K562 (cell line): Measurements from ENCODE around the gene CALY. TPM values are rescaled to one million over a fixed set of nuclear protein-coding genes. Genes with fewer than 3 reads are reported as not detected.
A peak's percentile ranks its signal among the peaks of the same experiment; 100 is the strongest.

Experiments
- ATAC-seq: fragments of 200-7000 bp; cut with Tn5 transposase; 3 replicates; pipeline ENCODE4 v1.9.1; 2020; ENCODE audit warnings: moderate library complexity
- BruUV-seq: library from RNA; stranded (reverse); fragments of 400-500 nt; replicated peaks from 2 replicates; lab custom pipeline; 2021; lab: Mats Ljungman, UMichigan
- CTCF ChIA-PET: fragments of 300-600 bp; formaldehyde crosslinking; extraction: SDS; loops from one replicate; lab custom pipeline; 2021; ENCODE audit warnings: low intra/inter-chr PET ratio; lab: Yijun Ruan, JAX
- POLR2A ChIA-PET: fragments of 300-600, 350-650 bp; sonication (Branson Sonifier 250); formaldehyde crosslinking; extraction: SDS; loops from one replicate; lab custom pipeline; 2021; ENCODE audit warnings: antibody characterized with exemption, inconsistent platforms; lab: Yijun Ruan, JAX
- DNase-seq, 4 experiments: peaks; one replicate each; pipeline versions ENCODE4 v3.0.0 to v3.0.0-alpha.2; 2011 to 2018; ENCODE audit warnings: low spot score in 3 of 4, mixed read lengths in 3 of 4; ENCODE audit errors: extremely low read depth in 1 of 4
- FAIRE-seq: peaks from 2 replicates; lab custom pipeline; 2011; peaks lifted over from hg19 to GRCh38; lab: Jason Lieb, UNC
- H2AFZ ChIP-seq: 2 replicates; pipeline ENCODE4 v1.6.0; 2011; ENCODE audit warnings: low read depth, low read length, control low read depth, inconsistent platforms
- H3K27ac ChIP-seq: fragments of 200-600 bp; 3 replicates; pipeline ENCODE4 v1.8.0; 2011; ENCODE audit warnings: low read depth, mild to moderate bottlenecking, control low read depth, inconsistent platforms, low read length, moderate library complexity, mixed read lengths; ENCODE audit errors: extremely low read depth
- H3K27me3 ChIP-seq, 2 experiments: fragments of 300-600 bp in 1 of 2; 2 replicates in 1 of 2; 3 replicates in 1 of 2; pipeline versions ENCODE4 v1.6.0 to v1.8.0; 2011; ENCODE audit warnings: inconsistent platforms in 2 of 2, low read length in 2 of 2, mild to moderate bottlenecking in 1 of 2, mixed read lengths in 1 of 2, moderate library complexity in 1 of 2; ENCODE audit not compliant: control insufficient read depth in 2 of 2, insufficient read depth in 2 of 2
- H3K36me3 ChIP-seq: fragments of 300-600 bp; 3 replicates; pipeline ENCODE4 v1.8.0; 2011; ENCODE audit warnings: mild to moderate bottlenecking, low read length, inconsistent platforms; ENCODE audit not compliant: control insufficient read depth, insufficient read depth
- H3K4me1 ChIP-seq, 2 experiments: fragments of 200-600 bp in 1 of 2; replicated peaks in 1 of 2; 2 replicates in 1 of 2; 3 replicates in 1 of 2; pipeline versions ENCODE4 v1.5.1 to v1.8.0; 2011; ENCODE audit warnings: inconsistent platforms in 2 of 2, low read length in 2 of 2, mild to moderate bottlenecking in 1 of 2, mixed read lengths in 1 of 2, moderate library complexity in 1 of 2; ENCODE audit not compliant: control insufficient read depth in 2 of 2, insufficient read depth in 2 of 2
- H3K4me2 ChIP-seq: 2 replicates; pipeline ENCODE4 v1.6.1; 2011; ENCODE audit warnings: low read length, control low read depth, inconsistent platforms, mixed read lengths; ENCODE audit not compliant: insufficient read depth
- H3K4me3 ChIP-seq: fragments of 200-600 bp; sonication (generic), shearing (Covaris generic); 2 replicates; pipeline ENCODE4 v1.5.1; 2016; ENCODE audit warnings: control low read depth, inconsistent platforms
- H3K79me2 ChIP-seq: fragments of 200-600 bp; 3 replicates; pipeline ENCODE4 v1.8.0; 2011; ENCODE audit warnings: low read length, inconsistent platforms; ENCODE audit not compliant: control insufficient read depth, insufficient read depth
- H3K9ac ChIP-seq, 2 experiments: 2 replicates each; pipeline versions ENCODE4 v1.6.0 to v1.6.1; 2011; ENCODE audit warnings: low read depth in 2 of 2, low read length in 2 of 2, control low read depth in 1 of 2, inconsistent platforms in 1 of 2, mild to moderate bottlenecking in 1 of 2, mixed read lengths in 1 of 2; ENCODE audit not compliant: insufficient read depth in 1 of 2
- H3K9me1 ChIP-seq: one replicate; pipeline ENCODE4 v1.6.0; 2011; ENCODE audit warnings: inconsistent platforms, mild to moderate bottlenecking, low read length, moderate library complexity; ENCODE audit not compliant: control insufficient read depth, insufficient read depth
- H3K9me3 ChIP-seq: replicated peaks from 2 replicates; pipeline ENCODE4 v1.5.1; 2011; ENCODE audit warnings: low read depth, low read length, inconsistent platforms; ENCODE audit not compliant: control insufficient read depth, insufficient read depth
- H4K20me1 ChIP-seq: replicated peaks from 2 replicates; pipeline ENCODE4 v1.6.1; 2011; ENCODE audit warnings: low read length, inconsistent platforms, mixed read lengths; ENCODE audit not compliant: control insufficient read depth, insufficient read depth
- BCL6 ChIP-seq: fragments of 250-450 bp; sonication (Bioruptor Pico); IDR thresholded peaks from 2 replicates; pipeline ENCODE4 v1.4.0; 2020
- KDM5B ChIP-seq: fragments of 200-600 bp; sonication (generic); IDR thresholded peaks from 2 replicates; pipeline ENCODE4 v1.6.1; 2012; ENCODE audit warnings: low read depth, mild to moderate bottlenecking, moderate library complexity, low read length, control low read depth, inconsistent platforms; ENCODE audit not compliant: insufficient replicate concordance
- POLR2A ChIP-seq: fragments of 450-650 bp; conservative IDR thresholded peaks from 2 replicates; pipeline ENCODE4 v1.6.1; 2016
- POLR2G ChIP-seq: fragments of 200-400 bp; formaldehyde crosslinking; IDR thresholded peaks from 2 replicates; pipeline ENCODE4 v1.6.1; 2017; ENCODE audit warnings: low read depth, mild to moderate bottlenecking, antibody characterized with exemption, low read length, moderate library complexity
- PRPF4 ChIP-seq: fragments of 200-400 bp; formaldehyde crosslinking; IDR thresholded peaks from one replicate; pipeline ENCODE4 v1.6.1; 2017; ENCODE audit warnings: low read length, low read depth, mild to moderate bottlenecking; ENCODE audit not compliant: insufficient read depth, poor library complexity, severe bottlenecking
- SUPT5H ChIP-seq: fragments of 450-650 bp; IDR thresholded peaks from 2 replicates; pipeline ENCODE4 v1.6.1; 2016
- ZNF263 ChIP-seq: sonication (generic); formaldehyde crosslinking; IDR thresholded peaks from 2 replicates; pipeline ENCODE4 v1.8.0; 2022; ENCODE audit warnings: mild to moderate bottlenecking, missing genetic modification reagents, borderline replicate concordance
- ZNF408 ChIP-seq: fragments of 250-450 bp; sonication (Bioruptor Pico); IDR thresholded peaks from 2 replicates; pipeline ENCODE4 v1.4.0; 2020; ENCODE audit warnings: low read depth, mild to moderate bottlenecking, moderate library complexity
- WGBS: fragments of 100-300 bp; shearing (Covaris generic); methylation state at CpG from one replicate; pipeline ENCODE4 v1.1.6; 2016; ENCODE audit warnings: low coverage, mixed read lengths; ENCODE audit not compliant: insufficient coverage; ENCODE audit errors: missing lambda C conversion rate; 5-methylcytosine and 5-hydroxymethylcytosine counted together
- in situ Hi-C: fragments of 300-500 bp; cut with MboI; formaldehyde crosslinking; loops from 4 replicates; pipeline ENCODE4 v1.15.0; 2018; ENCODE audit warnings: inconsistent platforms, mixed read lengths
- intact Hi-C: fragments of 100-400 bp; cut with micrococcal nuclease; formaldehyde crosslinking; loops from 2 replicates; pipeline ENCODE4 v1.14.2; 2022
- polyA plus RNA-seq, 8 experiments: library from polyadenylated mRNA; depleted of rRNA in 4 of 8; stranded (reverse) in 5 of 8; unstranded in 3 of 8; fragments of >200 nt; fragmentation: Nextera tagmentation in 2 of 8; fragmentation: Illumina TruSeq in 1 of 8; extraction: Ambion mirVana in 2 of 8; extraction: Trizol in 1 of 8; gene quantifications; 2 replicates each; pipeline versions ENCODE4 v1.2.1 to v1.2.3, GENCODE V29; 2011 to 2014; ENCODE audit warnings: inconsistent platforms in 1 of 8, missing spikeins in 1 of 8
- total RNA-seq, 7 experiments: library from RNA; depleted of rRNA in 6 of 7; stranded (reverse); fragments of >200 nt in 6 of 7; fragmentation: Illumina TruSeq in 2 of 7; extraction: Trizol in 2 of 7; gene quantifications; 2 replicates each; pipeline versions ENCODE4 v1.2.1 to v1.2.3, GENCODE V29; 2011 to 2021; ENCODE audit warnings: low replicate concordance in 1 of 7
- TF ChIP-seq, protein P1 (sequence below), 3 experiments: fragments of 200-800 bp in 1 of 3; sonication (Bioruptor generic) in 1 of 3; sonication (generic) in 1 of 3; formaldehyde crosslinking in 1 of 3; IDR thresholded peaks; 2 replicates each; pipeline versions ENCODE4 v1.6.1 to v1.8.0; 2016 to 2022; ENCODE audit warnings: mild to moderate bottlenecking in 2 of 3, missing compliant biosample characterization in 2 of 3, missing genetic modification characterization in 2 of 3, missing genetic modification reagents in 1 of 3
- TF ChIP-seq, protein P2 (sequence below): fragments of 450-650 bp; conservative IDR thresholded peaks from 2 replicates; pipeline ENCODE4 v1.6.1; 2016; ENCODE audit warnings: missing genetic modification characterization, low read depth, mild to moderate bottlenecking, control low read depth, missing compliant biosample characterization
- TF ChIP-seq, protein P3 (sequence below): sonication (generic); formaldehyde crosslinking; IDR thresholded peaks from 2 replicates; pipeline ENCODE4 v1.9.0; 2022; ENCODE audit warnings: mild to moderate bottlenecking, missing genetic modification reagents

Gene CALY
- total and polyA plus RNA-seq, 9 of the 15 experiments (the other 6 are each of a cell fraction or from before 2014, with no cell fraction given), result not detected

DNA sequence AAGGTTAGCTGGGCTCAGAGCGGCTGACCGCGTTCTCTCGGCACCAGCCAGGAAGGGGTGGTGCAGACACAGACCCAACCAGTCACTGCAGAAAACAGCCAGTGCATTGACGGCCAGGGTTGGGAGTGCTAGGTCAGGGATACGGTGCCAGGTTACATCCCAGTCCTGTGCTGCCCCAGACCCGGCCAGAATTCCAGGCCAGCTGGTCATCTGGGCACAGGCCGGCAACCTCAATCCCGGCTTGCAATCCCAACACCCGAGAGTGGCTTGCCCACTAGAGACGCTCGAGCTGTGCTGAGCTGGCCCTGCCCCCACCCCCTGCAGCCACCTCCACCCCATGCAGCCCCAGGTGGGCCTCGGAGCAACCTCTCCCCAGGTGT is 14.2 kb upstream of the CALY start:
- no peaks in the 10 kb centered on the region for H4K20me1 ChIP-seq
- intact Hi-C loops (no loop called here), in situ Hi-C loops (no loop called here)
- DNase-seq (no peak), FAIRE-seq (no peak), ATAC-seq (0 out of 3 replicates have a peak, but pooled peaks have one; percentile 2)
- H3K4me3 ChIP-seq, result no peak overlapping the region
- no peak overlapping the region for H3K4me2 ChIP-seq
- CTCF ChIA-PET, result no interaction called here
- TF ChIP-seq SUPT5H, result 0 out of 2 replicates have a peak, but pooled peaks have one; percentile 9
- TF ChIP-seq POLR2A, result no peak
- peak; percentile 65 for TF ChIP-seq POLR2G
- no peak overlapping the region for H3K27ac ChIP-seq
- H3K9me1 ChIP-seq, result no peaks in the 10 kb centered on the region
- H3K36me3 ChIP-seq, result peaks cover 5% of the 10 kb centered on the region; the same call in 1 of the 3 replicates
- POLR2A ChIA-PET, result interaction anchor here (0.7 kb wide), 1 partner anchor 197 kb away, joined by 3 read pairs; no protein-coding TSS in a partner anchor
- WGBS, result 12% methylated on average over 8 of the region's 13 CpGs
- H3K4me1 ChIP-seq, result peaks cover 0 to 60% of the 10 kb centered on the region in 2 experiments; a peak in 2 of 5 replicates
- H3K27me3 ChIP-seq, result no peaks in the 10 kb centered on the region; a peak in 1 of 5 replicates
- no TSS peak for BruUV-seq
- no peak overlapping the region for H2AFZ ChIP-seq
- no peaks in the 10 kb centered on the region for H3K9me3 ChIP-seq
- no peak overlapping the region; a peak in 1 of 4 replicates for H3K9ac ChIP-seq
- no peaks in the 10 kb centered on the region for H3K79me2 ChIP-seq

DNA sequence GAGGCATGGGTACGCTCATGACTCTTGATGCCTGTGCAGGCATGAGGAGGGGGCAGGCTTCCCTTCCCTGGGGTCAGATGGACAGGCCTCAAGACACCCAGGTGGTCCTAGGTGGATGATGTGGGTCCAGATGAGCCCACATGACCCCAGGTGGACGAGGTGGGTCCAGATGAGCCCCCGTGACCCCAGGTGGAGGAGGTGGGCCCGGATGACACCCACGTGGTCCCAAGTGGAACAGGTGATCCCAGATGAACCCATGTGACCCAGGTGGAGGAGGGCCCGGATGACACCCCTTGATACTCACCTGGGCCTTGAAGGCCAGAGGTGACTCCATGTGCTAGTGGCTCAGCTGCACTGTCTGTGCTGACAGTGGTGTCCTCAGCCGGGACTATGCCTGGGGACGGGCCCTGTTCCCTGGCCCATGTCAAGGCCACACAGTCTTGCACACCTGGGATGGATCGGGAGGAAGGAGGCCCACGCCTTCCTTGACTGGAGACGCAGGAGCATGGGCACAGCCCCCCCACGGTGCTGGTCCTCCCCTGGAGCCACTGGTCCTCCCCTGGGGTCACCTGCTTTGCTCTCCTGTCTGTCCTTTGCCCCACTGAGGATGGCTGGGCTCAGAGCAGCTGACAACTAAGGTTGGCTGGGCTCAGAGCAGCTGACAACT is 13.7 kb upstream of the CALY start:
- BruUV-seq, result no TSS peak
- in situ Hi-C loops (no loop called here), intact Hi-C loops (no loop called here)
- H3K9ac ChIP-seq, result no peak overlapping the region; a peak in 1 of 4 replicates
- no peaks in the 10 kb centered on the region; a peak in 1 of 5 replicates for H3K27me3 ChIP-seq
- no peak overlapping the region for H3K27ac ChIP-seq
- CTCF ChIA-PET, result no interaction called here
- H3K4me3 ChIP-seq, result no peak overlapping the region
- peaks cover 0 to 55% of the 10 kb centered on the region in 2 experiments; a peak in 2 of 5 replicates for H3K4me1 ChIP-seq
- DNase-seq (no peak), FAIRE-seq (no peak), ATAC-seq (no peak)
- POLR2A ChIA-PET, result no interaction called here
- no peaks in the 10 kb centered on the region for H3K79me2 ChIP-seq
- no peaks in the 10 kb centered on the region for H4K20me1 ChIP-seq
- no peak overlapping the region for H2AFZ ChIP-seq
- no peak overlapping the region for H3K4me2 ChIP-seq
- no peaks in the 10 kb centered on the region for H3K9me1 ChIP-seq
- no peaks in the 10 kb centered on the region for H3K9me3 ChIP-seq
- WGBS, result 47% methylated on average over 3 of the region's 12 CpGs
- peaks cover under 1% of the 10 kb centered on the region; the same call in 1 of the 3 replicates for H3K36me3 ChIP-seq
- TF ChIP-seq PRPF4 (no peak), KDM5B (peak; percentile 31), ZNF263 (CRISPR knock-in tag) (peak; percentile 74), BCL6 (CRISPR knock-in tag) (no peak), ZNF408 (CRISPR knock-in tag) (no peak)
- TF ChIP-seq, protein P1, sequence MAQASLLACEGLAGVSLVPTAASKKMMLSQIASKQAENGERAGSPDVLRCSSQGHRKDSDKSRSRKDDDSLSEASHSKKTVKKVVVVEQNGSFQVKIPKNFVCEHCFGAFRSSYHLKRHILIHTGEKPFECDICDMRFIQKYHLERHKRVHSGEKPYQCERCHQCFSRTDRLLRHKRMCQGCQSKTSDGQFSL (CRISPR knock-in tag; IDR thresholded peaks at IDR 0.05), result peak; percentile 68; the same call in 1 of the 2 replicates
- TF ChIP-seq, protein P1 (tag; IDR thresholded peaks at IDR 0.05), result no peak
- TF ChIP-seq, protein P2, sequence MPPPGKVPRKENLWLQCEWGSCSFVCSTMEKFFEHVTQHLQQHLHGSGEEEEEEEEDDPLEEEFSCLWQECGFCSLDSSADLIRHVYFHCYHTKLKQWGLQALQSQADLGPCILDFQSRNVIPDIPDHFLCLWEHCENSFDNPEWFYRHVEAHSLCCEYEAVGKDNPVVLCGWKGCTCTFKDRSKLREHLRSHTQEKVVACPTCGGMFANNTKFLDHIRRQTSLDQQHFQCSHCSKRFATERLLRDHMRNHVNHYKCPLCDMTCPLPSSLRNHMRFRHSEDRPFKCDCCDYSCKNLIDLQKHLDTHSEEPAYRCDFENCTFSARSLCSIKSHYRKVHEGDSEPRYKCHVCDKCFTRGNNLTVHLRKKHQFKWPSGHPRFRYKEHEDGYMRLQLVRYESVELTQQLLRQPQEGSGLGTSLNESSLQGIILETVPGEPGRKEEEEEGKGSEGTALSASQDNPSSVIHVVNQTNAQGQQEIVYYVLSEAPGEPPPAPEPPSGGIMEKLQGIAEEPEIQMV (tag), result no peak
- TF ChIP-seq, protein P3, sequence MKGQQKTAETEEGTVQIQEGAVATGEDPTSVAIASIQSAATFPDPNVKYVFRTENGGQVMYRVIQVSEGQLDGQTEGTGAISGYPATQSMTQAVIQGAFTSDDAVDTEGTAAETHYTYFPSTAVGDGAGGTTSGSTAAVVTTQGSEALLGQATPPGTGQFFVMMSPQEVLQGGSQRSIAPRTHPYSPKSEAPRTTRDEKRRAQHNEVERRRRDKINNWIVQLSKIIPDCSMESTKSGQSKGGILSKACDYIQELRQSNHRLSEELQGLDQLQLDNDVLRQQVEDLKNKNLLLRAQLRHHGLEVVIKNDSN (CRISPR knock-in tag), result peak; percentile 23; the same call in 1 of the 2 replicates
